HepG2 (cell line): Measurements from ENCODE around the gene BTN1A1. TPM values are rescaled to one million over a fixed set of nuclear protein-coding genes. Genes with fewer than 3 reads are reported as not detected.
A peak's percentile ranks its signal among the peaks of the same experiment; 100 is the strongest.

Experiments used
- CREB1 ChIP-seq, 2 experiments: fragments of 450-650 bp in 1 of 2; IDR thresholded peaks; 2 replicates each; pipeline ENCODE4 v1.6.1; 2016 to 2017; ENCODE audit warnings: control low read depth in 1 of 2, mild to moderate bottlenecking in 1 of 2, missing compliant biosample characterization in 1 of 2, missing genetic modification characterization in 1 of 2
- HNF1A ChIP-seq, 2 experiments: sonication (generic) in 1 of 2; formaldehyde crosslinking in 1 of 2; IDR thresholded peaks; 2 replicates each; pipeline versions ENCODE4 v1.4.0 to v1.6.1; 2016 to 2020; ENCODE audit warnings: borderline replicate concordance in 1 of 2, low read depth in 1 of 2, mild to moderate bottlenecking in 1 of 2, missing genetic modification reagents in 1 of 2
- NONO ChIP-seq, 2 experiments: fragments of 450-650 bp in 1 of 2; sonication (generic) in 1 of 2; formaldehyde crosslinking in 1 of 2; IDR thresholded peaks in 1 of 2; conservative IDR thresholded peaks in 1 of 2; 2 replicates each; pipeline versions ENCODE4 v1.6.1 to v1.8.0; 2017 to 2022; ENCODE audit warnings: mild to moderate bottlenecking in 1 of 2, missing genetic modification reagents in 1 of 2, moderate library complexity in 1 of 2
- PRDM10 ChIP-seq: sonication (generic); formaldehyde crosslinking; IDR thresholded peaks from 2 replicates; pipeline ENCODE4 v1.4.0; 2020; ENCODE audit warnings: low read depth, missing genetic modification reagents
- ZNF318 ChIP-seq: sonication (generic); formaldehyde crosslinking; IDR thresholded peaks from 2 replicates; pipeline ENCODE4 v1.4.0; 2020; ENCODE audit warnings: mild to moderate bottlenecking, missing genetic modification reagents
- ZNF441 ChIP-seq: sonication (generic); formaldehyde crosslinking; IDR thresholded peaks from 2 replicates; pipeline ENCODE4 v1.7.0; 2021; ENCODE audit warnings: missing genetic modification reagents, borderline replicate concordance
- ZNF513 ChIP-seq: sonication (generic); formaldehyde crosslinking; conservative IDR thresholded peaks from 2 replicates; pipeline ENCODE4 v1.5.0; 2020; ENCODE audit warnings: missing genetic modification reagents
- polyA plus RNA-seq, 8 experiments: library from polyadenylated mRNA; depleted of rRNA in 3 of 8; stranded (reverse) in 7 of 8; unstranded in 1 of 8; fragments of >200 nt; fragmentation: Illumina TruSeq in 4 of 8; extraction: Trizol in 4 of 8; gene quantifications; 2 replicates each; pipeline versions ENCODE4 v1.2.1 to v1.2.3, GENCODE V29; 2011 to 2016; ENCODE audit warnings: low read depth in 4 of 8, missing spikeins in 1 of 8, mixed read lengths in 1 of 8; ENCODE audit not compliant: insufficient read depth in 1 of 8
- total RNA-seq, 5 experiments: library from RNA; depleted of rRNA; stranded (reverse); fragments of >200 nt; fragmentation: Illumina TruSeq; extraction: Trizol; gene quantifications; 2 replicates each; pipeline ENCODE4 v1.2.3, GENCODE V29; 2016; ENCODE audit warnings: low read depth in 1 of 5

The BTN1A1 gene
- total and polyA plus RNA-seq, 2 of the 13 experiments (the other 11 are each of a cell fraction or from before 2014, with no cell fraction given): 0.04 TPM; not detected in 1

GRCh38 chr6:26520850-26521599 is 20.9 kb downstream of the BTN1A1 start (continued):
- TF ChIP-seq ZNF318 (CRISPR knock-in tag): no peak
- TF ChIP-seq PRDM10 (CRISPR knock-in tag): no peak
- no peak for TF ChIP-seq CREB1 (IDR thresholded peaks at IDR 0.05)
- TF ChIP-seq CREB1 (CRISPR knock-in tag; IDR thresholded peaks at IDR 0.05): no peak
- TF ChIP-seq ZNF513: peak; percentile 94; the same call in 1 of the 2 replicates
- TF ChIP-seq NONO (IDR thresholded peaks at IDR 0.05): no peak
- TF ChIP-seq NONO (CRISPR knock-in tag; conservative IDR thresholded peaks at IDR 0.05): peak; percentile 65; the same call in 1 of the 2 replicates
- TF ChIP-seq HNF1A (IDR thresholded peaks at IDR 0.05; ENCODE audit: low read depth): no peak
- TF ChIP-seq HNF1A (CRISPR knock-in tag; IDR thresholded peaks at IDR 0.05; ENCODE audit: borderline replicate concordance): peak; percentile 36; the same call in 1 of the 2 replicates
- TF ChIP-seq ZNF441 (CRISPR knock-in tag): no peak
